Ishikawa (cell line): ENCODE data around the gene PYCR2.

Experiments
- CEBPB ChIP-seq: IDR thresholded peaks from 2 replicates; pipeline ENCODE4 v1.6.1; 2012
- CREB1 ChIP-seq: IDR thresholded peaks from 2 replicates; pipeline ENCODE4 v1.6.1; 2012; ENCODE audit warnings: low read depth
- EGR1 ChIP-seq: IDR thresholded peaks from 2 replicates; pipeline ENCODE4 v1.6.1; 2012
- EP300 ChIP-seq: IDR thresholded peaks from 2 replicates; pipeline ENCODE4 v1.6.1; 2012; ENCODE audit warnings: borderline replicate concordance
- FOXM1 ChIP-seq: IDR thresholded peaks from 2 replicates; pipeline ENCODE4 v1.6.1; 2012; ENCODE audit warnings: low read depth, borderline replicate concordance
- MAX ChIP-seq: IDR thresholded peaks from 2 replicates; pipeline ENCODE4 v1.6.1; 2012
- NFIC ChIP-seq: IDR thresholded peaks from 2 replicates; pipeline ENCODE4 v1.6.1; 2012
- RAD21 ChIP-seq: IDR thresholded peaks from 2 replicates; pipeline ENCODE4 v1.6.1; 2012; ENCODE audit warnings: low read depth
- TAF1 ChIP-seq: IDR thresholded peaks from 2 replicates; pipeline ENCODE4 v1.6.1; 2012; ENCODE audit warnings: low read depth, mild to moderate bottlenecking
- TCF12 ChIP-seq: IDR thresholded peaks from 2 replicates; pipeline ENCODE4 v1.6.1; 2012; ENCODE audit warnings: low read depth
- TEAD4 ChIP-seq: IDR thresholded peaks from 2 replicates; pipeline ENCODE4 v1.6.1; 2012
- YY1 ChIP-seq: IDR thresholded peaks from 2 replicates; pipeline ENCODE4 v1.6.1; 2012; ENCODE audit warnings: low read depth
- ZBTB7A ChIP-seq: IDR thresholded peaks from 2 replicates; pipeline ENCODE4 v1.6.1; 2012; ENCODE audit warnings: low read depth
- TF ChIP-seq, protein P1 (sequence below): IDR thresholded peaks from 2 replicates; pipeline ENCODE4 v1.6.1; 2012; ENCODE audit warnings: low read depth, mild to moderate bottlenecking
- TF ChIP-seq, protein P2 (sequence below): IDR thresholded peaks from 2 replicates; pipeline ENCODE4 v1.6.1; 2012

PYCR2 gene

DNA sequence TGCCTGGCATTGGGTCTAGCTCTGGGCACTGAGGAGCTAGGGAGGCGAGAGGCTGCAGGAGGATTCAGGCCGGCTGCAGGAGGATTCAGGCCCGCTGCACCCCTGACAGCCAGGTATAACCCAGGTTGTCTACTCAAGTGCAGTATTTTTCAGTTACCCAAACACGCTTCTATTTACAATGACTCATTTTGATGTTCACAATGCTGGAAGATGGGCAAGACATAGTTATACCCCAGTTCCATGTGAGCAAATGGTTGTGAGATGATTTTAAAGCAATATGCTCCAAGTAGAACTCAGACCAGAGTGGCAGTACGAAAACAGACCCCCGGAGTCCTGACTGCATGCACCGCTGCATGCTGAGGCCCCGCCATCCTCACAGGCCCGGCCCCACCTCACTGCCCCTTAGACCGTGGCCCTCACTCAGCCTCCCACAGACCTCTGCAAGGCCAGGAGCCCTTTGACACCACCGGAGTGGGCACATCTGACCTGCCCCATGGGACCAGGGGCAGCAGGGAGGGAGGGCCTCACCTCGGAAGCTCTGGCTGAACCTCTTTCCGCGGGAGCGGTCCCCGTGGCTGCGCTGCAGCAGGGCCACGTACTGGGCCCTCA, 35.7 kb downstream of the PYCR2 start:
- TF ChIP-seq, protein P1, sequence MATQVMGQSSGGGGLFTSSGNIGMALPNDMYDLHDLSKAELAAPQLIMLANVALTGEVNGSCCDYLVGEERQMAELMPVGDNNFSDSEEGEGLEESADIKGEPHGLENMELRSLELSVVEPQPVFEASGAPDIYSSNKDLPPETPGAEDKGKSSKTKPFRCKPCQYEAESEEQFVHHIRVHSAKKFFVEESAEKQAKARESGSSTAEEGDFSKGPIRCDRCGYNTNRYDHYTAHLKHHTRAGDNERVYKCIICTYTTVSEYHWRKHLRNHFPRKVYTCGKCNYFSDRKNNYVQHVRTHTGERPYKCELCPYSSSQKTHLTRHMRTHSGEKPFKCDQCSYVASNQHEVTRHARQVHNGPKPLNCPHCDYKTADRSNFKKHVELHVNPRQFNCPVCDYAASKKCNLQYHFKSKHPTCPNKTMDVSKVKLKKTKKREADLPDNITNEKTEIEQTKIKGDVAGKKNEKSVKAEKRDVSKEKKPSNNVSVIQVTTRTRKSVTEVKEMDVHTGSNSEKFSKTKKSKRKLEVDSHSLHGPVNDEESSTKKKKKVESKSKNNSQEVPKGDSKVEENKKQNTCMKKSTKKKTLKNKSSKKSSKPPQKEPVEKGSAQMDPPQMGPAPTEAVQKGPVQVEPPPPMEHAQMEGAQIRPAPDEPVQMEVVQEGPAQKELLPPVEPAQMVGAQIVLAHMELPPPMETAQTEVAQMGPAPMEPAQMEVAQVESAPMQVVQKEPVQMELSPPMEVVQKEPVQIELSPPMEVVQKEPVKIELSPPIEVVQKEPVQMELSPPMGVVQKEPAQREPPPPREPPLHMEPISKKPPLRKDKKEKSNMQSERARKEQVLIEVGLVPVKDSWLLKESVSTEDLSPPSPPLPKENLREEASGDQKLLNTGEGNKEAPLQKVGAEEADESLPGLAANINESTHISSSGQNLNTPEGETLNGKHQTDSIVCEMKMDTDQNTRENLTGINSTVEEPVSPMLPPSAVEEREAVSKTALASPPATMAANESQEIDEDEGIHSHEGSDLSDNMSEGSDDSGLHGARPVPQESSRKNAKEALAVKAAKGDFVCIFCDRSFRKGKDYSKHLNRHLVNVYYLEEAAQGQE: no peak
- TF ChIP-seq CREB1: no peak
- TF ChIP-seq MAX: no peak
- no peak for TF ChIP-seq FOXM1
- TF ChIP-seq EGR1: no peak

DNA sequence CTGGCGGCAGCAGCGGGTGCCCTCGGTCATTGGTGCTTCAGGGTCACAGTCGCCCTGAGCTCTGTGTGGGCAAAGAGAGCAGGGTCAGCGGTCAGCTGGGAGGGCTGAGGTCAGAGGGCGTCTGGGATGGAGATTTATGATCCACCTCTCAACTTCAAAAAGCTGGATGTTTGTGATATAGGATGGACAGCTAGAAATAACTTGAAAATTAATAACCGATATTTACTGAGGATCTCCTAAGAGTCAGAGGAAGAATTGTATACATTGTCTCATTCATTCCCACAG, 37.1 kb downstream of the PYCR2 start:
- TF ChIP-seq, protein P1: no peak
- no peak for TF ChIP-seq ZBTB7A

DNA sequence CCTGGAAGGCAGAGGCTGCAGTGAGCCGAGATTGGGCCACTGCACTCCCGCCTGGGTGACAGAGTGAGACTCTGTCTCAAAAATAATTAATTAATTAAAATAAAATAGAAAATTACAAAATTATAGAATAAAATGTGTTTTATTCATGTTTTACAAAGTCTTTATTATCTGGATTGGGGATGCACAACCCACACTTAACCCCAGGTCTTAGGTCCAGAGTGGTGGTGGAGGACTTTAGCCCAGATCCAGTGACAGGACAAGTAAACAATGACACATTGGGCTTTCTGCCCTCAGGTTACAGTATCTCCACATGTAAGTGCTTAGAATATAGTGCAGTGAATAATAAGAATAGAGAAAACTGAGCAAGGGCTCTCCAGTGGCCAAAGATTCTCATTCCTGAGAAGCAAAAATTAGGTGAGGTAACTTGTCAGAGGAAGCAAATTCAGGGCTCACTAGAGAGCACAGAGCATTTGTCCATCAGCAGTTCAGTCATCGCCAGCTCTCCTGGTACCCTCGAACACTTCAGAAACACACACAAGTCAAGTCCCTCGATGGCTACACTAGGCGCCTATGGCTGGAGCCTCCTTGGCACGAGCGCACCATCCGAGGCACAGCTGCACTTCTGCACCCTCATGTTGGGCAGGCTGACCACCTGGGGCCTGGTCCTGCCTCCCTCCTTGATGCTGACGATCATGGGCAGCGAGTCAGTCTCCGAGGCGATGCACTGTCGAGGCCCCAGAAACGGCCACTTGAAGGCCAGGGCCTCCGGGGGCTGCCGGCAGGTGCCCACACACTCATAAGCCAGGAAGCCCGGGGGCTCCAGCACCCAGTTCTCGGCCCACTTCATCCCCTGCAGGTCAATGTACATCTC, 37.7 kb downstream of the PYCR2 start:
- TF ChIP-seq MAX (no peak), TCF12 (no peak), RAD21 (no peak), TAF1 (no peak), YY1 (no peak), EP300 (no peak), FOXM1 (no peak), NFIC (no peak), ZBTB7A (no peak), CREB1 (no peak), TEAD4 (no peak), CEBPB (no peak), EGR1 (no peak)
- TF ChIP-seq, protein P2, sequence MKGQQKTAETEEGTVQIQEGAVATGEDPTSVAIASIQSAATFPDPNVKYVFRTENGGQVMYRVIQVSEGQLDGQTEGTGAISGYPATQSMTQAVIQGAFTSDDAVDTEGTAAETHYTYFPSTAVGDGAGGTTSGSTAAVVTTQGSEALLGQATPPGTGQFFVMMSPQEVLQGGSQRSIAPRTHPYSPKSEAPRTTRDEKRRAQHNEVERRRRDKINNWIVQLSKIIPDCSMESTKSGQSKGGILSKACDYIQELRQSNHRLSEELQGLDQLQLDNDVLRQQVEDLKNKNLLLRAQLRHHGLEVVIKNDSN: no peak
- TF ChIP-seq, protein P1: no peak

DNA sequence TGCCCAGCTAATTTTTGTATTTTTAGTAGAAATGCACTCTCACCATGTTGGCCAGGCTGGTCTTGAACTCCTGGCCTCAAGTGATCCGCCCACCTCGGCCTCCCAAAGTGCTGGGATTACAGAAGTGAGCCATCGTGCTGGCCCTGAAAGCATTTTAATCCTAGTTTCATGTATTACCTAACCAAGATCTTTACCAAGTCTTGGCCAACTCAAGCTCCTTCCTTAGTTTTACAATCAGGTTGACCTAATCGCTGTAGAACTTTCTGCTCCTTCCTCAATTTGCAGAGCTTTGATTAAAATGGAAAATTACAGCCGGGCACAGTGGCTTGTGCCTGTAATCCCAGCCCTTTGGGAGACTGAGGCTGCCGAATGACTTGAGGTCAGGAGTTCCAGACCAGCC, 38.7 kb downstream of the PYCR2 start:
- TF ChIP-seq EGR1: no peak
- no peak for TF ChIP-seq ZBTB7A
- TF ChIP-seq, protein P1: no peak
- TF ChIP-seq RAD21: no peak
- TF ChIP-seq NFIC: no peak
- no peak for TF ChIP-seq TEAD4
